ENCODE results near the gene WDR17.
A peak's percentile ranks its signal among the peaks of the same experiment; 100 is the strongest.

The WDR17 gene

GRCh38 chr4:176065435-176066291 is at the start of gene WDR17:
Gene WDR17, plus strand, starts transcription at chr4:176065841. Its CDS starts 45,740 bp downstream, at chr4:176111581.
- peak; percentile 94 for DNase-seq

GRCh38 chr4:176016601-176017000 is 49.0 kb upstream of the WDR17 start:
- no peak for DNase-seq

GRCh38 chr4:176020481-176021085 is 45.1 kb upstream of the WDR17 start:
- DNase-seq, result no peak

- no peak for DNase-seq
Observed at GRCh38 chr4:176030391-176030790, 35.2 kb upstream of the WDR17 start.

GRCh38 chr4:176031922-176032321 is 33.7 kb upstream of the WDR17 start:
- no peak for DNase-seq

- DNase-seq, result no peak
Observed at GRCh38 chr4:176032454-176032853, 33.2 kb upstream of the WDR17 start.

GRCh38 chr4:176034499-176034898 is 31.1 kb upstream of the WDR17 start:
- no peak for DNase-seq

GRCh38 chr4:176034936-176035335 is 30.7 kb upstream of the WDR17 start:
- DNase-seq, result no peak

- no peak for DNase-seq
Observed at GRCh38 chr4:176036585-176037205, 28.9 kb upstream of the WDR17 start.

- no peak for DNase-seq
Observed at GRCh38 chr4:176038789-176039188, 26.9 kb upstream of the WDR17 start.

- DNase-seq, result no peak
Observed at GRCh38 chr4:176042195-176042594, 23.4 kb upstream of the WDR17 start.

GRCh38 chr4:176043838-176044588 is 21.6 kb upstream of the WDR17 start:
- no peak for DNase-seq

GRCh38 chr4:176044589-176044951 is 21.1 kb upstream of the WDR17 start:
- no peak for DNase-seq

GRCh38 chr4:176048631-176049030 is 17.0 kb upstream of the WDR17 start:
- DNase-seq, result no peak

- no peak for DNase-seq
Observed at GRCh38 chr4:176052744-176053143, 12.9 kb upstream of the WDR17 start.

- DNase-seq, result no peak
Observed at GRCh38 chr4:176053785-176054184, 11.9 kb upstream of the WDR17 start.

GRCh38 chr4:176054942-176055341 is 10.7 kb upstream of the WDR17 start:
- no peak for DNase-seq

- no peak for DNase-seq
Observed at GRCh38 chr4:176063718-176064117, 1.9 kb upstream of the WDR17 start.

- DNase-seq, result no peak
Observed at GRCh38 chr4:176064539-176064938, 1.1 kb upstream of the WDR17 start.

- no peak for DNase-seq
Observed at GRCh38 chr4:176066757-176067156, 1.1 kb downstream of the WDR17 start.

- no peak for DNase-seq
Observed at GRCh38 chr4:176077561-176077960, 11.9 kb downstream of the WDR17 start.

- no peak for DNase-seq
Observed at GRCh38 chr4:176084769-176085168, 19.1 kb downstream of the WDR17 start.

GRCh38 chr4:176090115-176090514 is 24.5 kb downstream of the WDR17 start:
- no peak for DNase-seq
